NCI-H1105 treated with DMSO at 0.1 percent for 48 hours (cell line): Measurements from ENCODE around the gene PRKAA2.
"Not testable (repeated sequence)": the region's sequence is repeated elsewhere in the genome, so short reads cannot be mapped to it uniquely, and the experiment has no call there.

Source experiments
- DNase-seq: peaks from one replicate; lab custom pipeline; 2025; lab: John Stamatoyannopoulos, UW

Gene PRKAA2

GRCh38 chr1:56644919-56645676 lies at the start of gene PRKAA2:
Gene PRKAA2 (plus strand): TSS chr1:56645314. CDS start chr1:56645388, 74 bp downstream.
- peak; percentile 56 for DNase-seq

DNA sequence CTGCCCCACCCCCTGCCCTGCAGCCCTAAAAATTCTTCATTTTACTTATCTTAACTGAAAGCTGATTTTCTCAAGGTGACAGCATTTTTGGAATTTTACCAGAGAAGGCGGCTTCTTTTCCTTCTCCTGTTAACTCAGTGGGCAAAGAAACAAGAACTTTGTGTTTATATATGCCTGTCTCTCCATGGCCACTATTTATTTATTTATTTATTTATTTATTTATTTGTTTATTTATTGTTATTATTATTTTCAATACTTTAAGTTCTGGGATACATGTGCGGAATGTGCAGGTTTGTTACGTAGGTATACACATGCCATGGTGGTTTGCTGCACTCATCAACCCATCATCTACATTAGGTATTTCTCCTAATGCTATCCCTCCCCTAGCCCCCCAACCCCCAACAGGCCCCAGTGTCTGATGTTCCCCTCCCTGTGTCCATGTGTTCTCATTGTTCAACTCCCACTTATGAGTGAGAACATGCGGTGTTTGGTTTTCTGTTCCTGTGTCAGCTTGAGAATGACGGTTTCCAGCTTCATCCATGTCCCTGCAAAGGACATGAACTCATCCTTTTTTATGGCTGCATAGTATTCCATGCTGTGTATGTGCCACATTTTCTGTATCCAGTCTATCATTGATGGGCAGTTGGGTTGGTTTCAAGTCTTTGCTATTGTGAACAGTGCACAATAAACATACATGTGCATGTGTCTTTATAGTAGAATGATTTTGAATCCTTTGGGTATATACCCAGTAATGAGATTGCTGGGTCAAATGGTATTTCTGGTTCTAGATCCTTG lies 49.5 kb upstream of the PRKAA2 start:
- DNase-seq, result not testable (repeated sequence)

DNA sequence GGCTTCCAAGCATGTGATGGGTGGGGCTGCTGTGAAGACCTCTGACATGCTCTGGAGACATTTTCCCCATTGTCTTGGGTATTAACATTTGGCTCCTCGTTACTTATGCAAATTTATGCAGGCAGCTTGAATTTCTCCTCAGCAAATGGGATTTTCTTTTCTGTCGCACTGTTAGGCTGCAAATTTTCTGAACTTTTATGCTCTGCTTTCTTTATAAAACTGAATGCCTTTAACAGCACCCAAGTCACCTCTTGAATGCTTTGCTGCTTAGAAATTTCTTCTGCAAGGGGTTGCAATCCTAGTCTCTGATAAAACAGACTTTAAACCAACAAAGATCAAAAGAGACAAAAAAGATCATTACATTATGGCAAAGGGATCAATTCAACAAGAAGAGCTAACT lies 35.0 kb upstream of the PRKAA2 start:
- not testable (repeated sequence) for DNase-seq

- DNase-seq, result not testable (repeated sequence)
Measured at GRCh38 chr1:56610770-56611169, 34.3 kb upstream of the PRKAA2 start.

DNA sequence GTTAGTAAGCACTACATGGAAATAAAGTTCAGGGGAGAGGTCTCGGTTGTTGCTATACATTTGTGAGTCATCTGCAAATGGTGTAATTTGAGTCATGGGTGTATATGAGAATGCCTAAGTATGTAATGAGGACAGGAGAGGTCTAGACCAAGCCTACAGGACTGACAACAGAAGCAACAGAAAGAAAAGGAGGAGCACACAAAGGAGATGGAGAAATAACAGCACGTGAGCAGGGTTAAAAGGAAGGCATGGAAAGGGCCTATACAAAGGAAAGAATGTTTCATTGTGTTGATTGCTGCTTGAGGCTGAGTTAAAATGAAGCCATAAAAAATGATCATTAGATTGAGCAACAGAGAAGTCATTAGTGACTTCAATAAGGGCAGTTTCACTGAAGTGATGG lies 28.0 kb upstream of the PRKAA2 start:
- no peak for DNase-seq

GRCh38 chr1:56625819-56626440 lies 19.2 kb upstream of the PRKAA2 start:
- DNase-seq, result no peak

DNA sequence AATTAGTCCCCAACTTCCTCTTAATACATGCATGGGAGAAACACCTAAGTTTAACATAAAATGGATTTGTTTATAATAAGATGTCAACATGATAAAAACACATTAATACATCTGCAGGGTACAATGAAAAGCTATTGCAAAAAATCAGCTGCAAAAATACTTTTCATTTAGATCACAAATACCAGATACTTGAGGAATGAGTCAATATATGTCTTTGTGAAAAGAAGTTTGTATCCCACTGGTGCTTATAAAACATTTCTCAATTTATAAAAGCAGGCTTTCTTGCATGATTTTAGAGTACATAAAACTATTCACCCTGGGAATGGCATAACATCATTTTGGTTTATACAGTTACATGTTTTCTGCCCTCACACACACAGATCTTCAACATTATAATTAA lies 18.6 kb upstream of the PRKAA2 start:
- no peak for DNase-seq

DNA sequence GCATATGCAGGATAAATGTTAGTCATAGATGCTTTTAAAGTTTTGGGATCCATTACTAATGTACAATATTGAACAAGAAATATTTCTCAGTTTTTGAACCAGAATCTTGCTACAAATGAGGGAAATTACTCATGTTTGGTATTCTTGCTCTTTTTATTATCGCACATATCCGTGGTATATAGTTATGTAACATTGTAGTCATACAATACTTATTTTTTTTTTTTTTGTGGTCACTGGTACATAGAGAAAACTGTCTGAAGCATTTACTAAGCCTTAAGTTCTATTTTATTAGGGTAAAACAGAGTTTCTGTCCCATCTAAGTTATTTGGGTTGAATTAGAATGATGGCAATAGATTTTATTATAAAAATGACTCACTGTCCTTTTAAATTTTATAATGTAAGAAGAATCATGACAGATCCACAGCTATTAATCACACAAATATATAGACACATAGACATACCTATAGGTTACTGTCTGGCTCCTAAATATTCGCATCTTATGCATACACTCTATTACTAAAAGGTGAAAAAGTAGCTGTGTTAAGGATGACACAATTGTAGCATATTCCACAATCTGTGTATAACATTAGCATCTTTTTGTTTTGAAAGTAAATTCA lies 18.0 kb upstream of the PRKAA2 start:
- no peak for DNase-seq

- no peak for DNase-seq
Measured at GRCh38 chr1:56627636-56628039, 17.5 kb upstream of the PRKAA2 start.

DNA sequence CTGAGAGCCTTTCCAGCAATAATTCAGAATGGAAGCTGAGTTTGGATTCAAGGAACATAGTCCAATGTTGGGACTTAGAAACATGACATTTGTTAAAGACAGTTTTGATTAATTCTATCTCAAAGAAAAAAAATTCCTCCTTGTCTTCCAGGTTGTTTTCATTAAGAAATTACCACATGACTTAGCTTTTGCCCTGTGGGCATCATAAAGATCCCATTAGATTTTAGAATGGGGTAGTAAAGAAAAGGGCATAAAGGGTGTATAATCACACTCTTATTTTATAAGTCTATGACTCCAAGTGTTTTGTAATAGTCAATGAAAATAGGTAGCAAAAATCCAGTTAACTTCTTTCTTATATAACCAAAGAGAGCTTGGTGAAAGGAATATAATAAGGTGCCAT lies 14.3 kb upstream of the PRKAA2 start:
- no peak for DNase-seq

- DNase-seq, result no peak
Measured at GRCh38 chr1:56631901-56632300, 13.2 kb upstream of the PRKAA2 start.

- no peak for DNase-seq
Measured at GRCh38 chr1:56634981-56635380, 10.1 kb upstream of the PRKAA2 start.

- peak; percentile 20 for DNase-seq
Measured at GRCh38 chr1:56638248-56638647, 6.9 kb upstream of the PRKAA2 start.

GRCh38 chr1:56639211-56639610 lies 5.9 kb upstream of the PRKAA2 start:
- DNase-seq, result peak; percentile 60

- DNase-seq, result no peak
Measured at GRCh38 chr1:56643661-56644060, 1.5 kb upstream of the PRKAA2 start.

DNA sequence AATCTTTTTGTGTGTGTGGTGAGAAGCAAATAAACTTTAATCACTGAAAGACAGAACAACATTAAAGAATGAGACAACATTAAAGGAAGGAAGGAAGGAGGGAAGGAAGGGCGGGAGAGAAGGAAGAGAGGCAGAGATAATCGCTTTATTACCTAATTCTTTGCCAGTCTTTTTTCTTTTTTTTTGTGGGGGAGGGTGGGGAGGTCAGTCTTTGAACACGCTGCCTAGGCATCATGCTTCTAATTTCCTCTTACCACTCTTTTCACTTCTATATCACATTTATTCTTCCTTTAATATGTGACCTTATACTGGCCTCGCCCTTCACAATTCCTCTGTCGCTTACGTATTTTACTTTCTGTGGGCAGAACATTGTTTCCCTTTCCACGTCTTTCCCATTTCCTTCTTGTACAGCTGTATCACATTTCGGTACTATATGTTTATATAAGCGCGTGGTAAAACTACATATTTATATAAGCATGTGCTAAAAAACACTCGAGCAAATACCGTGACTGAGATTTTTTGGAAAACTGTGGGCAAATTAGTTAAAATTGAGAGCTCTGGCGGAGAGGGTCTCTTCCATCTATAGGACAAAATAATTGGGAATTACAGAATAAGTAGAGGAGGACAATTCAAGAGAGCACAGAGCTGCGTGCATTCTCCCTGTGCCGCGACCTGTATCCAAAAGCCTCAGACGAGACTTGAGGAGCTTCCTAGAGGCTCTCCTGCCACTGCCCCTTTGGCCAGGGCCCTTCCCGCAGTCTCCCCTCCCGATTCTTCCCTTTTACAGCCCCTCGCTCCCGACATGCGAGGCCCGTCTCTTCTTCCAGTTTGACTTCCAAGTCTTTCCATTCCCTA lies 823 bp upstream of the PRKAA2 start:
- DNase-seq, result peak; percentile 27

GRCh38 chr1:56645677-56646305 lies 677 bp downstream of the PRKAA2 start:
- DNase-seq, result no peak

GRCh38 chr1:56646611-56647010 lies 1.5 kb downstream of the PRKAA2 start:
- no peak for DNase-seq

DNA sequence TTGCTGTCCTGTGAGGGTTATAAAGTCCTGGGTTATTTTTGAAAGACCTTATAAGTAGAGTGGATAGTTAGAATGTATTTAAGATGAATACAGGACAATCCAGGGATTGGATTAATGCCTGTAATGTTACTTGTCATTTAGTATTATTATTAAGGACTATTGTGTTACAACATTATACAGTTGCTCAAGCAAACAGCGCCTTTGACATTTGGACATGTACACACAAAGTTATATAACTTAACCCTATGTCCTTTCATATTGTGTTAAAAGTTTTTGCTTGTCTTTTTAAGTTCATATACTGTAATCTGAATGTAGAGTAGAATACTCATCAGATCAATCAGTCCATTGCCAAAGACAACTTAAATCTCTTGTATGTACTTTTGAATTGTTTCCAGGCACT lies 2.0 kb downstream of the PRKAA2 start:
- no peak for DNase-seq

- DNase-seq, result no peak
Measured at GRCh38 chr1:56648546-56648945, 3.4 kb downstream of the PRKAA2 start.
